ENCODE results near the gene IGF1R.

Gene IGF1R

GRCh38 chr15:98804057-98804380 is 155.7 kb downstream of the IGF1R start:
- H3K9me3 ChIP-seq (ENCODE audit: control insufficient read depth, low read length) = no peaks in the 10 kb centered on the region
- H3K9ac ChIP-seq (ENCODE audit: low read length) = no peak overlapping the region
- H3K27me3 ChIP-seq (ENCODE audit: control insufficient read depth, insufficient read depth, low read length) = no peaks in the 10 kb centered on the region
- no peak overlapping the region for H3K4me3 ChIP-seq (ENCODE audit: low read length)
- H3K36me3 ChIP-seq (ENCODE audit: control insufficient read depth, insufficient read depth, low read length) = no peaks in the 10 kb centered on the region
- peaks cover 40% of the 10 kb centered on the region for H3K4me1 ChIP-seq (ENCODE audit: control insufficient read depth, insufficient read depth, low read length)

GRCh38 chr15:98805434-98806274 is 157.3 kb downstream of the IGF1R start:
- peaks cover 23% of the 10 kb centered on the region for H3K4me1 ChIP-seq (ENCODE audit: control insufficient read depth, insufficient read depth, low read length)
- H3K9ac ChIP-seq (ENCODE audit: low read length) = no peak overlapping the region
- H3K36me3 ChIP-seq (ENCODE audit: control insufficient read depth, insufficient read depth, low read length) = no peaks in the 10 kb centered on the region
- H3K9me3 ChIP-seq (ENCODE audit: control insufficient read depth, low read length) = no peaks in the 10 kb centered on the region
- no peaks in the 10 kb centered on the region for H3K27me3 ChIP-seq (ENCODE audit: control insufficient read depth, insufficient read depth, low read length)
- H3K4me3 ChIP-seq (ENCODE audit: low read length) = no peak overlapping the region

DNA sequence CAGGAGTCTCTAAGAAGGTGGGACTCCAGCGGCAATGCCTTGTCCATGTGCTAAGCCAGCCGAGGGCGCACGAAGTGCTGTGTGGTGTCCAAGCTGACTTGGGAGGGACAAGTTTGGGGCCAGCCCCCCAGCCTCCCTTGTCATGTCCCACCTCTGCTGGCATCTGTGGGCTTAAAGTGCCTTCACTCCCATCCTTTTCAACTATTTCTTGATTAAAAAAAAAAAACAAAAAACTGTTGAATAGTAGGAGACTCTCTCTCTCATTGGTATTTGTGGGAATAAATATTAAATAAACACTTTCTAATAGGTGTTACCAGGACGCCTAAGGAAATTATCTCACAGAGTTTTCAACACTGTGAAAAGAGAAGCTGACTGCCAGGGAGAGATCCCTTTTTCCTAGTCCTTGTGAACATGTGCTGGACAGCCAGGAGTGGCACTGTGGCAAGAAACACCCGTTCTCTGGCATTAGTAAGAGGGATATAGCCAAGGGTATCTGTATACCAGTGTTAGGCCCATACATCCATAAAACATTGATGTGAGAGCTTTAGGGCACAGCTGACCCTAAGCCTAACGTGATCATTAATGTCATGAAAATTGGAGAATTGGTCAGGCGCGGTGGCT is 158.0 kb downstream of the IGF1R start:
- no peaks in the 10 kb centered on the region for H3K36me3 ChIP-seq (ENCODE audit: control insufficient read depth, insufficient read depth, low read length)
- no peaks in the 10 kb centered on the region for H3K9me3 ChIP-seq (ENCODE audit: control insufficient read depth, low read length)
- no peaks in the 10 kb centered on the region for H3K27me3 ChIP-seq (ENCODE audit: control insufficient read depth, insufficient read depth, low read length)
- H3K9ac ChIP-seq (ENCODE audit: low read length) = no peak overlapping the region
- peaks cover 16% of the 10 kb centered on the region for H3K4me1 ChIP-seq (ENCODE audit: control insufficient read depth, insufficient read depth, low read length)
- H3K4me3 ChIP-seq (ENCODE audit: low read length) = no peak overlapping the region

DNA sequence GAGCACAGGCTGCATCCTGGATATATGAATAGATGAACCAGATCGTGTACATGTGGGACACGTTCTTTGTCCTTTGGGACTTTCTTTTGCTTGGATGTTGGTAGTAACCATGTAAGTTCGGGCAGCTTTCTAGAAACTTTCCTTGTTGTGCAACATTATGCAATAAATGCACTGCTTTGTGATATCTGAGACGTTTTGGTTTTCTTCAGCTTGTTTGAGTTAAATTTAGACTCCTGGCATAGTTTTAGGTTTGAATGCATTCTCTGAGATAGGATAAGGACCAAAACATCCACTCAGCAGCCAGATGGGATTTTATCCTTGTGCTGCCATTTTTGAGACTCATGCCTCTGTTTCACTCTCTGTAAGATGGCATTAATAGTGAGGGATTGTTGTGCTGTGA is 158.9 kb downstream of the IGF1R start:
- H3K4me1 ChIP-seq (ENCODE audit: control insufficient read depth, insufficient read depth, low read length) = peaks cover 10% of the 10 kb centered on the region
- H3K4me3 ChIP-seq (ENCODE audit: low read length) = no peak overlapping the region
- no peaks in the 10 kb centered on the region for H3K36me3 ChIP-seq (ENCODE audit: control insufficient read depth, insufficient read depth, low read length)
- no peak overlapping the region for H3K9ac ChIP-seq (ENCODE audit: low read length)
- no peaks in the 10 kb centered on the region for H3K27me3 ChIP-seq (ENCODE audit: control insufficient read depth, insufficient read depth, low read length)
- no peaks in the 10 kb centered on the region for H3K9me3 ChIP-seq (ENCODE audit: control insufficient read depth, low read length)

GRCh38 chr15:98809273-98809672 is 160.9 kb downstream of the IGF1R start:
- peaks cover 10% of the 10 kb centered on the region for H3K4me1 ChIP-seq (ENCODE audit: control insufficient read depth, insufficient read depth, low read length)
- no peak overlapping the region for H3K4me3 ChIP-seq (ENCODE audit: low read length)
- no peaks in the 10 kb centered on the region for H3K36me3 ChIP-seq (ENCODE audit: control insufficient read depth, insufficient read depth, low read length)
- no peak overlapping the region for H3K9ac ChIP-seq (ENCODE audit: low read length)
- H3K9me3 ChIP-seq (ENCODE audit: control insufficient read depth, low read length) = no peaks in the 10 kb centered on the region
- H3K27me3 ChIP-seq (ENCODE audit: control insufficient read depth, insufficient read depth, low read length) = no peaks in the 10 kb centered on the region

- H3K4me1 ChIP-seq (ENCODE audit: control insufficient read depth, insufficient read depth, low read length) = no peaks in the 10 kb centered on the region
- no peaks in the 10 kb centered on the region for H3K36me3 ChIP-seq (ENCODE audit: control insufficient read depth, insufficient read depth, low read length)
- no peak overlapping the region for H3K9ac ChIP-seq (ENCODE audit: low read length)
- no peak overlapping the region for H3K4me3 ChIP-seq (ENCODE audit: low read length)
- H3K9me3 ChIP-seq (ENCODE audit: control insufficient read depth, low read length) = no peaks in the 10 kb centered on the region
- H3K27me3 ChIP-seq (ENCODE audit: control insufficient read depth, insufficient read depth, low read length) = no peaks in the 10 kb centered on the region
Observed at GRCh38 chr15:98812716-98813446, 164.5 kb downstream of the IGF1R start.

DNA sequence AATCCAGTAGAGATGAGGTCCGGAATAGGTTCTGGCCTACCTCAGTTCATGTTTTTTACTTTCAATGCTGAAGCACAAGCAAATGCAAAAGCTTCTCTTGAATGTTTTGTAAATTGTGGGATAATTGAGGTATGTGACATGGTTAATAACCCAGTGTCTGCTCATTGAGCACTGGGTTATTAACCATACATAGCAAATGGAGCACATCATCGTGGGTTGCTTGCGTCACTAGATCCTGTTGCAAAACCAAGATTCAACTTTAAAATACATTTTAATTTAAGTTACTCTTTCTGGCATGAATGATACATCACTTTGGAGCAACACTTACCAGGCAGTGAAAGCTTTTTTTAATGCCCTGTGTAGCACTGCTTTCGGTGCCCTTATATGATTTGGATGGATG is 165.6 kb downstream of the IGF1R start:
- no peak overlapping the region for H3K9ac ChIP-seq (ENCODE audit: low read length)
- no peak overlapping the region for H3K4me3 ChIP-seq (ENCODE audit: low read length)
- H3K9me3 ChIP-seq (ENCODE audit: control insufficient read depth, low read length) = no peaks in the 10 kb centered on the region
- no peaks in the 10 kb centered on the region for H3K27me3 ChIP-seq (ENCODE audit: control insufficient read depth, insufficient read depth, low read length)
- H3K36me3 ChIP-seq (ENCODE audit: control insufficient read depth, insufficient read depth, low read length) = no peaks in the 10 kb centered on the region
- no peaks in the 10 kb centered on the region for H3K4me1 ChIP-seq (ENCODE audit: control insufficient read depth, insufficient read depth, low read length)

DNA sequence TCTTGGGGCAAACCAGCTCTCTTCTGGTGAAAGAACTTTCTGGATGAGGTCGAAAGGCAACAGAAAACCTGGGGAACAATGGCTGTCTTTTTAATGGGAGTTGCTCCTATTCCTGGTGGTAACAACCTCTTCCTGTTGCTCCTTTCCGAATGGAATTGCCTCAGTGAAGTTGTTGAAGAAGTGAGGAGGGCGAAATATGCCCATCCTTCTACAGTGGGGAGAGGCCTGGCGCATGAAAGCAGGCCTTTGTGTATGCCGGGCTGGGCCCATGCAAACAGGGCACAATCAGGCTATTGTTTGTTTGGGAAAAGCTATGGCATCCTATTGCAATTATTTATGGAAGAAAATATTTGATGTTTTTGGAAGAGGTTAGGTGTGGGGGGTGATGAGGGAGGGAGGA is 166.9 kb downstream of the IGF1R start:
- Histone ChIP-seq H3K27me3 (ENCODE audit: control insufficient read depth, insufficient read depth, low read length) (no peaks in the 10 kb centered on the region), H3K4me1 (ENCODE audit: control insufficient read depth, insufficient read depth, low read length) (no peaks in the 10 kb centered on the region), H3K4me3 (ENCODE audit: low read length) (no peak overlapping the region), H3K36me3 (ENCODE audit: control insufficient read depth, insufficient read depth, low read length) (no peaks in the 10 kb centered on the region), H3K9me3 (ENCODE audit: control insufficient read depth, low read length) (no peaks in the 10 kb centered on the region), H3K9ac (ENCODE audit: low read length) (no peak overlapping the region)

GRCh38 chr15:98817745-98818144 is 169.4 kb downstream of the IGF1R start:
- no peaks in the 10 kb centered on the region for H3K4me1 ChIP-seq (ENCODE audit: control insufficient read depth, insufficient read depth, low read length)
- H3K9ac ChIP-seq (ENCODE audit: low read length) = no peak overlapping the region
- no peaks in the 10 kb centered on the region for H3K9me3 ChIP-seq (ENCODE audit: control insufficient read depth, low read length)
- H3K27me3 ChIP-seq (ENCODE audit: control insufficient read depth, insufficient read depth, low read length) = no peaks in the 10 kb centered on the region
- no peak overlapping the region for H3K4me3 ChIP-seq (ENCODE audit: low read length)
- H3K36me3 ChIP-seq (ENCODE audit: control insufficient read depth, insufficient read depth, low read length) = no peaks in the 10 kb centered on the region

DNA sequence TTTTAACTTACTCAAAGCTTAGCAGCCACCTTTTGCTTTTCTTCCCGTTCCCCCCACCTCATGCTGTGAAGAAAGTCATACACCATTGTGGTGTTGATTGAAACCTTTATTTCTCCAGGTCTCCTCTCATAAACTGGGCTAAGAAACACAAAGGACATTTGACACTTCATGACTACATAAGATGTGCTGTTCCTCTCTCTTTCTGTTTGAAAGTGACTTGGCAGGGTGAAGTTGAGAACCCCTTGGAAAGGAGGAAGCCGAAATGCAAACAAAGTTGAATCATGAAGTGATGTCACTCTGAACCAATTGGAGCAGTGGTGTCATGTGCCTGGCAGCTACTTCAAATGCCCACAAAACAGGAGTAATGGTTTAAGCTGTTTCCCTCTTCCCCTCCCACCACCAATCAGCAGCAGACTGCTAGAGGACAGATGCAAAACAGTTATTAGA is 174.7 kb downstream of the IGF1R start:
- H3K9me3 ChIP-seq (ENCODE audit: control insufficient read depth, low read length) = no peaks in the 10 kb centered on the region
- H3K4me3 ChIP-seq (ENCODE audit: low read length) = no peak overlapping the region
- H3K36me3 ChIP-seq (ENCODE audit: control insufficient read depth, insufficient read depth, low read length) = no peaks in the 10 kb centered on the region
- no peaks in the 10 kb centered on the region for H3K27me3 ChIP-seq (ENCODE audit: control insufficient read depth, insufficient read depth, low read length)
- no peak overlapping the region for H3K9ac ChIP-seq (ENCODE audit: low read length)
- H3K4me1 ChIP-seq (ENCODE audit: control insufficient read depth, insufficient read depth, low read length) = no peaks in the 10 kb centered on the region

DNA sequence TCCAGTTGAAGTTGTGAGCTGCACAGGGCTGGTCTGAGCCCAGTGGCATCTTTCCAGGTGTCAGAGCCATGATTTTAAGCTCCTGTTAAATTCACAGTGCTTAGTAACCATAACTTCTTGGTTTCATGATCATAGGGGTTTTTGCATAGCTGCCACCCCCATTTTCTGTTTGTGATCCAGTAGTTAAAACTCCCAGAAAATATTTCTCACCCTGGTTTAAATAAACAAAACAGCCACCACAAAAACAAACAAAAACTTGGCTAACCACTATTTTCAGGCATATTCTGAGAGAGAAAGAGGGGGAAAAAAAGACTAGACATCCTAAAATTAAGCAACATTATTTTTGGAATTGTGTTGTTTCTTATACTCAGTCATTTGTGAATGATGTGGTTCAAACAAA is 175.3 kb downstream of the IGF1R start:
- Histone ChIP-seq H3K4me3 (ENCODE audit: low read length) (no peak overlapping the region), H3K36me3 (ENCODE audit: control insufficient read depth, insufficient read depth, low read length) (no peaks in the 10 kb centered on the region), H3K9ac (ENCODE audit: low read length) (no peak overlapping the region), H3K9me3 (ENCODE audit: control insufficient read depth, low read length) (no peaks in the 10 kb centered on the region), H3K4me1 (ENCODE audit: control insufficient read depth, insufficient read depth, low read length) (no peaks in the 10 kb centered on the region), H3K27me3 (ENCODE audit: control insufficient read depth, insufficient read depth, low read length) (no peaks in the 10 kb centered on the region)

DNA sequence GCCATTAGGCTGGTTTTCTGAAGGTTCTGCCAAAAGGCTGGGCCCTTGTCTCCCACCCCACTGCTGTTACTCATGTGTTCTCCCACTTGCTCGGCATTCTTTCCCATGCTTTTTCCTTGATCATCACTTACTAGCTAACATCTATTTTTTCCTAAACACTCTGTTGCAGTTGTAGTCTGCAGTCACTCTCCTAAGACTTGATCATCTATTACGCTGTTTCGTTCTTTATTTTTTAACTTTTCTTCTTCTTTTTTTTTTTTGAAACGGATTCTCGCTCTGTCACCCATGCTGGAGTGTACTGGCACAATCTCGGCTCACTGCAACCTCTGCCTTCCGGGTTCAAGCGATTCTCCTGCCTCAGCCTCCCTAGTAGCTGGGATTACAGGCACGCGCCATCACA is 176.3 kb downstream of the IGF1R start:
- no peaks in the 10 kb centered on the region for H3K4me1 ChIP-seq (ENCODE audit: control insufficient read depth, insufficient read depth, low read length)
- H3K9ac ChIP-seq (ENCODE audit: low read length) = no peak overlapping the region
- H3K27me3 ChIP-seq (ENCODE audit: control insufficient read depth, insufficient read depth, low read length) = no peaks in the 10 kb centered on the region
- H3K4me3 ChIP-seq (ENCODE audit: low read length) = no peak overlapping the region
- no peaks in the 10 kb centered on the region for H3K36me3 ChIP-seq (ENCODE audit: control insufficient read depth, insufficient read depth, low read length)
- peaks cover 7% of the 10 kb centered on the region for H3K9me3 ChIP-seq (ENCODE audit: control insufficient read depth, low read length)
